NCI-H446 treated with DMSO at 0.1 percent for 48 hours (cell line): ENCODE results near the gene VTI1B.

Experiments
- DNase-seq: peaks from one replicate; lab custom pipeline; 2025; lab: John Stamatoyannopoulos, UW

VTI1B gene

GRCh38 chr14:67679006-67679405, 4.6 kb upstream of the VTI1B start:
- no peak for DNase-seq

- DNase-seq = no peak
Measured at GRCh38 chr14:67675219-67675582, 769 bp upstream of the VTI1B start.

- DNase-seq = no peak
Measured at GRCh38 chr14:67674139-67674479, 323 bp downstream of the VTI1B start.

DNA sequence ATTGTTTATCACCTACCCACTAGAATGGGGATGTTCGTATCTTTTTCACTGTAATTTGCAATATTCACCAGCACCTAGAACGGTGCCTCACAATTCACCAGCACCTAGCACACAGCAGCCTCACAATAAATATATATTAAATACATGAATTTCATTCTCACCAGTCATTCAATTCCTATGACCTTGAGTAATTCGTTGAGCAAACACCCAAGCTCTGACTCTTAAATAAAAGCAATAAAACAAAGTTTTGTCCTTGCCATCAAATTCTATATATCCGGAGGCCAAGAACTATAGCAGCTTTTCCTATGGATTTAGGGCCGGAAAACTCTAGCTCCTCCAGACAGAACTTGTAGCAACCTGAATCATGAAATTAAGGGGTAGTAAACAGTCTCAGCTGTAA, 981 bp downstream of the VTI1B start:
- no peak for DNase-seq

DNA sequence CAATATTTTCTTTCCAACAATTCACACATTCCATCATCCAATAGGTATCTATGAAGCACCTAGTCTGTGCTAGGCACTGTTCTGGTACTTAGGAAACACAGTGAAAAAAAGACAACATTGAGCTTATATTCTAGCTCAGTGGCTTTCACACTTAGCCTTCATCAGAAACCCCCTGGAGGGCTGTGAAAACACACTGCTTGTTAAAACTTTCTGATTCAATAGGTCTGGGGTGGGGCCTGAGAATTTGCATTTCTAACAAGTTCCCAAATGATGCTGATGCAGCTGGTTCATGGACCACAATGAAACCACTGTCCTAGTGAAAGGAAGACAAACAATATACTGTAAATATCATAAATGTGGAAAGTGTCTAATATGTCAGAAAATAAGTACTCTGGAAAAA, 5.9 kb downstream of the VTI1B start:
- no peak for DNase-seq

- DNase-seq = no peak
Measured at GRCh38 chr14:67666750-67667449, 7.5 kb downstream of the VTI1B start.

DNA sequence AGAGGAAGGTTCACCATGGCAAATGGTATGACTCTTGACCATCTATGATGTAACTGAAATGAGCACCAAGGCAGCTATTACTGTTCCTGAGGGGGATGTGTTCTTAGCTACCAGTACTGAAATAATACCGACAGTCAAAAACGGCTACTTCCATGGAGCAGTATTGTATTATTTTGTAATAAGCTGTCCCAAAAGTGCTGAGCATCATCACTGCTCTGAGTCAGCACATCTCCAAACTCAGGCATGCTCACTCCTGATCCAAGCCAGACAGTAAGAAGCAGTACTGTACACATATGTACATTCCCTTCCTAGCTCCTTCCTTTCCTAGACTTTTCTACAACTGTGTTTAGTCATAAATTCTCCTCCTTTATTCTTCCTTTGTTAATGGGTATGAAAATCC, 8.6 kb downstream of the VTI1B start:
- DNase-seq = no peak

GRCh38 chr14:67663633-67664032, 10.8 kb downstream of the VTI1B start:
- no peak for DNase-seq

DNA sequence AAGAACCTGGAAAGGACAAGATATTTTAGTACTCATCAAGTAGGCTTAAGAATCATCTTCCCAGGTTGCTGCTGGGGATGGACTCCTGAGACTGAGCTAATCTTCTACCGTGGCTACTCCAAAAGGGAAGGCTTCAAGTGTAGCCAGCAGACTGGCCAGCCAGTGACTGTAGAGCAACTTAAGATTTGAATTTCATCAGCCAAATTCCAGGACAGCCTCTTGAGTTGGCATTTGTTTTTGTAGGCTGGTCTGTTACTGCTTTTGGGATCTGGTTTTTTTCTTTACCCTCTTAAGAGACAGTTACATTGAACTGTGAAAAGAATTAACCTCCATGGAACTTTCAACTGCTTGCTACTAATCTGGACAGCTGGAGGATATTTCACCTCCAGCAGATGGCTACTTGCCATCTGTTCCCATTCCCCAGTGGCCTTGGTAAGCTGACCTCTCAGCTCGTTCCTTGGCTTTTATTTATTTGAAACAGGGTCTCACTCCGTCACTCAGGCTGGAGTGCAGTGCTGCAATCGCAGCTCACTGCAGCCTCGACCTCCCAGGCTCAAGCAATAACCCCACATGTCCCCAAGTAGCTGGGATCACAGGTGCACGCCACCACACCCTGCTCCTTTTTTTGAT, 20.7 kb downstream of the VTI1B start:
- no peak for DNase-seq

- no peak for DNase-seq
Measured at GRCh38 chr14:67652189-67652588, 22.2 kb downstream of the VTI1B start.

- DNase-seq = no peak
Measured at GRCh38 chr14:67650694-67651093, 23.7 kb downstream of the VTI1B start.

- DNase-seq = no peak
Measured at GRCh38 chr14:67650151-67650550, 24.3 kb downstream of the VTI1B start.

DNA sequence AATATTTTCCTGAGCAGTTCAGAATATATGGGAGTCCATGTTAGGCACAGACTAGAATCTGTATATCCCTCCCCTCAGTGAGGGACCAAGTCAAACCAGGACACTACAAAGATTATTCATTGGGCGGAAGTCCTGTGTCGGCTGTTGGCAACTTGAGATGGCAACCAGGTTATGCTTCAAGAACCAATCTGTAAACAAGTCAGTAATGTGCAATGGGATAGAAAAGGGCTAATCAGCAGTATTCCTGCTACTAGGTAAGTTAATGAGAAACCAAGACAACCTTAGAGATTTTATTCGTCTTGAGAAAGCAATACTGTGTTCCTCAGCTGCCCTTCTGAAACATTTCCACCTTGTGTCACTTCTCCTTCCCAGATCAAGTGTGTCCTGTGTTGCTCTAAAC, 28.3 kb downstream of the VTI1B start:
- no peak for DNase-seq

GRCh38 chr14:67645414-67645813, 29.0 kb downstream of the VTI1B start:
- DNase-seq = no peak

- DNase-seq = no peak
Measured at GRCh38 chr14:67644428-67644827, 30.0 kb downstream of the VTI1B start.

- DNase-seq = no peak
Measured at GRCh38 chr14:67643713-67644112, 30.7 kb downstream of the VTI1B start.

DNA sequence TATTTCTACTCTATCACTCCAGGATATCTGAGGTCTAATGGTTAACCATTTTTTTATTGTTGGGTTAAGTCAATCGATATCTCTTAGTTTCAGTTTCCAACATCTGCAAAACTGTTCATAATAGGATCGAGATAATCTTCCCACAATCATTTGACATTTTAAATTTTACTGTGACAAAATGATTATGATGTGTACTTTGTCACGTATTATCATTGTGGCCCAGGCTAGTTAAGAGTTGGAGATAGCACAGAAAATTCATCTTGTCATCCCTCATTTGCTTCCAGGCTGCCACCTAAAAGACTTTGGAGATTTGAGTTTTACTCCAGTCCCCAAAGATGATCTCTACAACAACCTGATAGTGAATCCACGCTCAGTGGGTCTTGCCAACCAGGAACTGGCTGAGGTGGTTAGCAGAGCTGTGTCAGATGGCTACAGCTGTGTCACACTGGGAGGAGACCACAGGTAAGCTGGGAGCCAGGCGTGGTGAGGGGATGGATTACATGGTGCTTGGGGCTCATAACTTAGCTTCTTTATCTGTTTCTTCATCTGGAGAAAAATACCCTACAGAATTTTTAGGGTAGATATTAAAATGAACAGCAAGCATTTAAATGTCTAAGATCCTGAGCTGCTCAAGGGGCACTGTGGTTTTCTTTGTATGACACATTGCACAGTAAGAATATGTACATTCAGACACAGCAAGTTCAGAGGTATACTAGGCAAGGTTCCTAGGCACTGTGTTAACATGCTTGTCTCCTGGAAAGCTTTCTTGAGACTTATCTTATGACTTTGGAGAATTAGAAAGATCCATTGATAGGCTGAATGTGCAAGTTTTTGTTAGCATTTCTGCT, 32.3 kb downstream of the VTI1B start:
- DNase-seq = no peak

DNA sequence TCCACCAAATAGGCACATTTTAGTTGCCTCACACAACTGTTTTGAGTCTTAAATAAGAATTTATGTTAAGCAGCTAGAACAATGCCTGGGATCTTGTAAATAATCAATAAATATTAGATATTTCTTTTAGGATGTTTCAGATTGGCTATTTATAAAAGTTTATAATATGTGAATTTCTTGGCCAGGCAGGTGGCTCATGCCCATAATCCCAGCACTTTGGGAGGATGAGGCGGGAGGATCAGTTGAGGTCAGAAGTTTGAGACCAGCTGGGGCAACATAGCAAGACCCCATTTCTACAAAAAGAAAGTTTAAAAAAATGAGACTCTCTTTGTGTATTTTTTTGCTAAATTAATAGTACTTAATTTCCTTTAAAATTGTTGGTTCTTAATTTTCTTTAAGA, 33.0 kb downstream of the VTI1B start:
- DNase-seq = no peak

GRCh38 chr14:67638642-67639041, 35.8 kb downstream of the VTI1B start:
- DNase-seq = no peak

GRCh38 chr14:67636361-67636919, 38.0 kb downstream of the VTI1B start:
- DNase-seq = no peak

- DNase-seq = no peak
Measured at GRCh38 chr14:67633451-67634147, 40.8 kb downstream of the VTI1B start.

- DNase-seq = no peak
Measured at GRCh38 chr14:67630938-67631337, 43.5 kb downstream of the VTI1B start.
